HG02623 (cell line): ENCODE data around the gene ARID4A.
"Not testable (repeated sequence)": the region's sequence is repeated elsewhere in the genome, so short reads cannot be mapped to it uniquely, and the experiment has no call there.

Experiments
- ATAC-seq: cut with Tn5 transposase; IDR thresholded peaks from one replicate; pipeline ENCODE4 v1.9.1; 2021; ENCODE audit warnings: moderate library complexity; ENCODE audit not compliant: unreplicated experiment

The ARID4A gene

DNA sequence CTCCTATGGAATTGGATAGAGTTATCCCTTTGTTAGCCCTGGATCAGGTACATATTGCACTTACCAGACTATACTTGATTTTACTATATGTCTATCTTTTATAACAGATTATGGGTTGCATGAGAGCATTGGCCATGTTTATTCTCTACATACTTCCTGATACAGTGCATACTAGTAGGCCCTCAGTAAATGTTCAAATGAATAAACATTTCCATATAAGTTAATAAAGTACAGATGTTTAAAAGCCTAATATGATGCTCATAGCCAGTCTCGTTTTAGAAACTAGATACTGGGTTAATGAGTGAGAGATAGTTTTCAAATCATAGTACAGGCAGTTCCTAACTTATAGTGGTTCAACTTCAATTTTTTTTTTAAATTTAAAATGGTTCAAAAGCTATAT lies 57.9 kb downstream of the ARID4A start:
- no peak for ATAC-seq

DNA sequence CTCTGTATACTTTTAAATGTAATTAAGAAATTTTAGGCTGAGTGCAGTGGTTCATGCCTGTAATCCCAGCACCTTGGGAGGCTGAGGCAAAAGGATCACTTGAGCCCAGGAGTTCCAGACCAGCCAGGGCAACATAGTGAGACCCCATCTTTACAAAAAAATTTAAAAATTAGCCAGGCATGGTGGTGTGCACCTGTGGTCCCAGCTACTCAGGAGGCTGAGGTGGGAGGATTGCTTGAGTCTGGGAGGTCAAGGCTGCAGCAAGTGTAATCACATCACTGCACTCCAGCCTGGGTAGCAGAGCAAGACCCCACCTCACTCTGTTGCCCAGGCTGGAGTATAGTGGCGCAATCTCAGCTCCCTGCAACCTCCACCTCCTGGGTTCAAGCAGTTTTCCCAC lies 63.9 kb downstream of the ARID4A start:
- not testable (repeated sequence) for ATAC-seq

DNA sequence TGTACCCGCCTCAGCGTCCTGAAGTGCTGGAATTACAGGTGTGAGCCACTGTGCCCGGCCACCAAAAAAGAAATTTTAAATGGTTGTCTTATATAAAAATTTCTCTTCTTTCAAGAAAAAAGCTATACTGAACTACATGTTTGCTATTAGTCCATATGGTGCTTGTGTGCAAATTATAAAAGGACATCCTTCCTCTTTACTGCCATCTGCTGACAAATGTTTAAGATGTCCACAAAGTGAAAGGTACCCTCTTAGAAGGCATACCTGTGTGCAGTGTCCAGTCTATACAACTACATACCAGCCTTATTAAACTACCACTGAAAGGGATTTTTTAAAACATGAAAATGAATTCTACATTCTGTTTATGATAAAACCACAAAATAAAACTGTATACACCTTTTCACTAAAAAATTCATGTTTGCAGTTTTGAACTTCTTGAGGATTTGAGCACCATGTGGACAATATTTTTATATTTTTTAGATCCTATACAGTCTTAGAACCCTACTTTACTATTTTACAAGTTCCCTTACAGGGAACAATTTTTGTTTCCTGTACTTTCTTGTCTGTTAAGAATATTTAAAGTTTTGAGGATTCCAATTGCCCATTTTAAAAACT lies 64.5 kb downstream of the ARID4A start:
- no peak for ATAC-seq

GRCh38 chr14:58364316-58364715 lies 66.0 kb downstream of the ARID4A start:
- ATAC-seq: no peak

- no peak for ATAC-seq
These were observed 68.9 kb downstream of the ARID4A start for GRCh38 chr14:58367296-58367695.

- ATAC-seq: no peak
These were observed 70.6 kb downstream of the ARID4A start for GRCh38 chr14:58368956-58369355.

DNA sequence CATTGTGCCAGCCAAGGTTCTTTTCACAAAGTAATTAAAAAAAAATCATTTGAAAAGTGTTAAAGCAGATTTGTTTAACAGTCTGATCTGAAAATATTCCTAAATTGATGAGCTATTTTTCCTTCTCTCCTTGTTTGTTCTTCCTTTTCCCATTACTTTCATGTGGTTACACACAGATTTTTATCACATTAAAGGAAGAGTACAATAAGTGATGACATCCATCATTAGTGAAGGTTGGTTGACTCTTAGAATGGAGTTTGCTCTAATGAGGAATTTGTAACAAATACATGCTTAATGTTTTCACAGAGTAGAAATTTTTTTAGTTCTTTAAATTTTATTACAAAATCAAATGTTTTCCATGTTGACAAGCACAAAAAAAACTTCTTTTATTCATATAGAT lies 78.4 kb downstream of the ARID4A start:
- no peak for ATAC-seq

GRCh38 chr14:58390830-58391229 lies 92.5 kb downstream of the ARID4A start:
- no peak for ATAC-seq

- ATAC-seq: no peak
These were observed 97.1 kb downstream of the ARID4A start for GRCh38 chr14:58395562-58395811.

- ATAC-seq: peak; percentile 91
These were observed 97.7 kb downstream of the ARID4A start, which contains the start of gene TOMM20L for GRCh38 chr14:58395812-58396788. TSS of gene TOMM20L (plus strand) at chr14:58395930. CDS start at chr14:58395958, 28 bp downstream.

GRCh38 chr14:58397156-58397555 lies 98.8 kb downstream of the ARID4A start:
- ATAC-seq: no peak

- no peak for ATAC-seq
These were observed 100.1 kb downstream of the ARID4A start for GRCh38 chr14:58398495-58398894.

GRCh38 chr14:58398895-58399294 lies 100.5 kb downstream of the ARID4A start:
- no peak for ATAC-seq

- ATAC-seq: no peak
These were observed 103.2 kb downstream of the ARID4A start for GRCh38 chr14:58401587-58401986.

- no peak for ATAC-seq
These were observed 110.4 kb downstream of the ARID4A start for GRCh38 chr14:58408681-58409215.

GRCh38 chr14:58414845-58415244 lies 116.5 kb downstream of the ARID4A start:
- no peak for ATAC-seq

- no peak for ATAC-seq
These were observed 117.5 kb downstream of the ARID4A start for GRCh38 chr14:58415636-58416547.

GRCh38 chr14:58416934-58417333 lies 118.6 kb downstream of the ARID4A start:
- not testable (repeated sequence) for ATAC-seq
